IMR-90 (cell line): Measurements from ENCODE around the gene PCDHA1. TPM values are rescaled to one million over a fixed set of nuclear protein-coding genes. Genes with fewer than 3 reads are reported as not detected.

ENCODE experiments used
- ATAC-seq: fragments of 200-7000 bp; cut with Tn5 transposase; 2 replicates; pipeline ENCODE4 v1.9.1; 2020; ENCODE audit warnings: low read depth, mild to moderate bottlenecking, moderate library complexity
- BruUV-seq: library from RNA; stranded (reverse); fragments of 400-500 nt; replicated peaks from 2 replicates; lab custom pipeline; 2021; lab: Mats Ljungman, UMichigan
- CTCF ChIA-PET: fragments of 300-600 bp; formaldehyde crosslinking; extraction: SDS; loops from one replicate; lab custom pipeline; 2021; ENCODE audit warnings: antibody characterized with exemption; lab: Yijun Ruan, JAX
- POLR2A ChIA-PET: fragments of 300-600 bp; sonication (Branson Sonifier 250); formaldehyde crosslinking; loops from one replicate; lab custom pipeline; 2022; ENCODE audit warnings: antibody characterized with exemption; ENCODE audit not compliant: unreplicated experiment; lab: Charles Lee
- DNase-seq: peaks from one replicate; pipeline ENCODE4 v3.0.0; 2013
- H2AFZ ChIP-seq: replicated peaks from 2 replicates; pipeline ENCODE3; 2013; ENCODE audit warnings: low read length, mild to moderate bottlenecking; ENCODE audit not compliant: poor library complexity
- H2AK5ac ChIP-seq: 2 replicates; pipeline ENCODE4 v1.6.1; 2013; ENCODE audit warnings: low read depth, low read length, inconsistent platforms
- H2AK9ac ChIP-seq: replicated peaks from 2 replicates; pipeline ENCODE3; 2013; ENCODE audit warnings: mild to moderate bottlenecking, low read depth, low read length, moderate library complexity; ENCODE audit not compliant: poor library complexity
- H2BK120ac ChIP-seq: 2 replicates; pipeline ENCODE4 v1.6.1; 2013; ENCODE audit warnings: low read depth, low read length, inconsistent platforms
- H2BK15ac ChIP-seq: 3 replicates; pipeline ENCODE4 v1.6.1; 2013; ENCODE audit warnings: low read depth, low read length, inconsistent platforms
- H2BK20ac ChIP-seq: 2 replicates; pipeline ENCODE4 v1.6.1; 2013; ENCODE audit warnings: low read depth, mild to moderate bottlenecking, inconsistent platforms, low read length, moderate library complexity
- H2BK5ac ChIP-seq: 2 replicates; pipeline ENCODE4 v1.6.1; 2013; ENCODE audit warnings: mild to moderate bottlenecking, low read depth, low read length, inconsistent platforms; ENCODE audit not compliant: poor library complexity, severe bottlenecking
- H3K14ac ChIP-seq: replicated peaks from 2 replicates; pipeline ENCODE4 v1.6.1; 2013; ENCODE audit warnings: low read depth, low read length, inconsistent platforms
- H3K18ac ChIP-seq: 2 replicates; pipeline ENCODE4 v1.6.1; 2013; ENCODE audit warnings: low read depth, low read length, control low read depth
- H3K23ac ChIP-seq: 2 replicates; pipeline ENCODE4 v1.6.1; 2013; ENCODE audit warnings: low read depth, low read length, inconsistent platforms
- H3K27ac ChIP-seq: 2 replicates; pipeline ENCODE4 v1.5.1; 2013; ENCODE audit warnings: mild to moderate bottlenecking, control low read depth, low read length; ENCODE audit not compliant: insufficient read depth
- H3K27me3 ChIP-seq: 2 replicates; pipeline ENCODE4 v1.6.1; 2013; ENCODE audit warnings: low read length; ENCODE audit not compliant: control insufficient read depth, insufficient read depth
- H3K36me3 ChIP-seq: 2 replicates; pipeline ENCODE4 v1.6.1; 2013; ENCODE audit warnings: low read length, mixed read lengths; ENCODE audit not compliant: control insufficient read depth, insufficient read depth
- H3K4ac ChIP-seq: 2 replicates; pipeline ENCODE4 v1.6.1; 2013; ENCODE audit warnings: low read depth, low read length, inconsistent platforms
- H3K4me1 ChIP-seq: 2 replicates; pipeline ENCODE4 v1.6.1; 2013; ENCODE audit warnings: low read length, mixed read lengths; ENCODE audit not compliant: control insufficient read depth, insufficient read depth
- H3K4me2 ChIP-seq: 2 replicates; pipeline ENCODE4 v1.6.1; 2013; ENCODE audit warnings: low read depth, mild to moderate bottlenecking, control low read depth, low read length, moderate library complexity
- H3K4me3 ChIP-seq: 2 replicates; pipeline ENCODE4 v1.5.1; 2013; ENCODE audit warnings: low read depth, mild to moderate bottlenecking, control low read depth, low read length, moderate library complexity; ENCODE audit not compliant: insufficient read depth
- H3K56ac ChIP-seq: 2 replicates; pipeline ENCODE4 v1.6.1; 2013; ENCODE audit warnings: low read length, inconsistent platforms; ENCODE audit not compliant: insufficient read depth; ENCODE audit errors: extremely low read depth
- H3K79me1 ChIP-seq, 2 experiments: 2 replicates each; pipeline ENCODE4 v1.6.1; 2013; ENCODE audit warnings: low read length in 2 of 2, inconsistent platforms in 1 of 2, low read depth in 1 of 2
- H3K9ac ChIP-seq: 2 replicates; pipeline ENCODE4 v1.6.1; 2013; ENCODE audit warnings: low read depth, low read length, control low read depth
- H3K9me1 ChIP-seq: 2 replicates; pipeline ENCODE4 v1.6.1; 2013; ENCODE audit warnings: low read length, inconsistent platforms; ENCODE audit not compliant: insufficient read depth
- H3K9me3 ChIP-seq: 2 replicates; pipeline ENCODE4 v1.6.1; 2013; ENCODE audit warnings: low read length; ENCODE audit not compliant: control insufficient read depth, insufficient read depth
- H4K20me1 ChIP-seq: 2 replicates; pipeline ENCODE4 v1.6.1; 2013; ENCODE audit warnings: low read length, inconsistent platforms; ENCODE audit not compliant: insufficient read depth
- H4K5ac ChIP-seq: 2 replicates; pipeline ENCODE4 v1.6.1; 2013; ENCODE audit warnings: mild to moderate bottlenecking, low read depth, low read length, control low read depth
- H4K8ac ChIP-seq, 2 experiments: 2 replicates each; pipeline ENCODE4 v1.6.1; 2013; ENCODE audit warnings: low read depth in 2 of 2, low read length in 2 of 2, control low read depth in 1 of 2, inconsistent platforms in 1 of 2
- H4K91ac ChIP-seq: 2 replicates; pipeline ENCODE4 v1.6.1; 2013; ENCODE audit warnings: low read depth, low read length, inconsistent platforms; ENCODE audit not compliant: insufficient read depth
- BHLHE40 ChIP-seq: fragments of 150-350 bp; IDR thresholded peaks from 2 replicates; pipeline ENCODE4 v1.6.1; 2016; ENCODE audit warnings: mild to moderate bottlenecking, low read depth, low read length
- CHD1 ChIP-seq: IDR thresholded peaks from 2 replicates; pipeline ENCODE4 v1.6.1; 2012; ENCODE audit warnings: low read depth, low read length, improper control_type of control experiment
- FOS ChIP-seq: fragments of 150-350 bp; IDR thresholded peaks from 2 replicates; pipeline ENCODE4 v1.6.1; 2016; ENCODE audit warnings: low read depth, low read length
- MAFK ChIP-seq: IDR thresholded peaks from 2 replicates; pipeline ENCODE4 v1.6.1; 2012; ENCODE audit warnings: low read depth, low read length, improper control_type of control experiment
- NFE2L2 ChIP-seq: fragments of 150-350 bp; IDR thresholded peaks from 2 replicates; pipeline ENCODE4 v1.6.1; 2016; ENCODE audit warnings: low read depth, mild to moderate bottlenecking, low read length
- POLR2A ChIP-seq: IDR thresholded peaks from 2 replicates; pipeline ENCODE4 v1.6.1; 2012; ENCODE audit warnings: mild to moderate bottlenecking, low read depth, low read length
- RCOR1 ChIP-seq: IDR thresholded peaks from 2 replicates; pipeline ENCODE4 v1.6.1; 2012; ENCODE audit warnings: mild to moderate bottlenecking, low read length, improper control_type of control experiment; ENCODE audit not compliant: insufficient replicate concordance
- RFX5 ChIP-seq: IDR thresholded peaks from 2 replicates; pipeline ENCODE4 v1.8.0; 2012; ENCODE audit warnings: low read depth, mild to moderate bottlenecking, low read length, moderate library complexity
- SMC3 ChIP-seq: fragments of 150-350 bp; IDR thresholded peaks from 2 replicates; pipeline ENCODE4 v1.6.1; 2016; ENCODE audit warnings: low read depth, mild to moderate bottlenecking, antibody characterized with exemption, low read length, moderate library complexity
- WGBS, 2 experiments: methylation state at CpG; one replicate each; pipeline versions ENCODE4 v1.1.5 to v1.1.7; 2013; ENCODE audit warnings: missing lambda C conversion rate in 2 of 2; ENCODE audit not compliant: insufficient read length in 1 of 2; ENCODE audit errors: extremely low coverage in 2 of 2; 5-methylcytosine and 5-hydroxymethylcytosine counted together
- dilution Hi-C: fragments of 300-500 bp; cut with HindIII; formaldehyde crosslinking; loops from one replicate; pipeline ENCODE4 v1.14.3; 2018; ENCODE audit warnings: low sequenced_read_pairs; ENCODE audit not compliant: unreplicated experiment
- in situ Hi-C: fragments of 300-500 bp; cut with MboI; formaldehyde crosslinking; loops from 3 replicates; pipeline ENCODE4 v1.14.3; 2019; ENCODE audit warnings: low sequenced_read_pairs, inconsistent platforms, mixed read lengths
- intact Hi-C: fragments of 100-400 bp; cut with micrococcal nuclease; formaldehyde crosslinking; loops from 2 replicates; pipeline ENCODE4 v1.10.0; 2022
- polyA plus RNA-seq, 3 experiments: library from polyadenylated mRNA; depleted of rRNA; stranded (reverse); fragments of >200 nt; gene quantifications; 2 replicates each; pipeline ENCODE4 v1.2.3, GENCODE V29; 2012; ENCODE audit warnings: low replicate concordance in 1 of 3
- total RNA-seq: library from RNA; depleted of rRNA; stranded (reverse); fragments of >200 nt; gene quantifications from 2 replicates; pipeline ENCODE4 v1.2.3, GENCODE V29; 2012
- TF ChIP-seq, protein P1 (sequence below): fragments of 150-350 bp; IDR thresholded peaks from 2 replicates; pipeline ENCODE4 v1.6.1; 2016; ENCODE audit warnings: low read depth, mild to moderate bottlenecking, low read length, moderate library complexity, borderline replicate concordance
- TF ChIP-seq, protein P2 (sequence below): fragments of 150-350 bp; IDR thresholded peaks from 2 replicates; pipeline ENCODE4 v1.6.1; 2017; ENCODE audit warnings: mild to moderate bottlenecking, antibody characterized with exemption, low read length, low read depth
- TF ChIP-seq, protein P3 (sequence below): conservative IDR thresholded peaks from 2 replicates; pipeline ENCODE4 v1.5.1; 2012; ENCODE audit warnings: mild to moderate bottlenecking, low read depth, low read length, improper control_type of control experiment

Gene PCDHA1
- total and polyA plus RNA-seq, 2 of the 4 experiments (the other 2 are of a cell fraction) = under 0.01 to 0.05 TPM

DNA sequence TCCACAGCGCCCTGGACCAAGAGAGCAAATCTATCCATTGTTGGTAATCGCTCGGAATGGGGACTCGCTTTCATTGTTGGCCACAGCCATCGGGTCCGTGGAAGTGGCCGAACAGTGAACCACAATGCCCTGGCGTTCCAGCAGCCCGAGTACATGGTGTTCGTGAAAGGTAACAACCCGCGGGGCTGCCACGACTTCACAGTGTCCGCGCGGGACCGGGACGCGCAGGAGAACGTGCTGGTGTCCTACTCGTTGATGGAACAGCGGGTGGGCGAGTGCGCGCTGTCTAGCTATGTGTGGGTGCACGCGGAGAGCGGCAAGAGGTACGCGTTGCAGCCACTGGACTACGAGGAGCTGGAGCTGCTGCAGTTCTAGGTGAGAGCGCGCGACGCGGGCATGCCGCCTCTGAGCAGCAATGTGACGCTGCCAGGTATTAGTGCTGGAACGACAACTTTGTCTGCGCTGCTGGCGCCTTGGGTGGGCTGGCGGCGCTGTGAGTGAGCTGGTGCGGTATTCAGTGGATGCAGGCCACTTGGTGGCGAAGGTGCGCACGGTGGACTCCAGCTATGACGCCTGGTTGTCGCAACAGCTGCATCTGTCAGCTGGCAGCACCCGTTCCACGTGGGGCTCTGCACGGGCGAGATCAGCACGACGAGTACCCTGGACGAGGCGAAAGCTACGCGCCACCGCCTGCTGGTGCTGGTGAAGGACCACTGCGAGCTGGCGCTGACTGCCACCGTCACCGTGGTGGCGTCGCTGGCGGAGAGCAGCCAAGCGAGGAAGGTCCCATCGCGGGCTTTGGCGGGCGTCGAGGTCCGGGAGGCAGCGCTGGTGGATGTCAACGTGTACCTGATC, 76.7 kb downstream of the PCDHA1 start:
- dilution Hi-C loops (no loop called here), in situ Hi-C loops (no loop called here), intact Hi-C loops (no loop called here)
- no peak overlapping the region for H4K5ac ChIP-seq
- H2BK120ac ChIP-seq = no peak overlapping the region
- H3K9ac ChIP-seq = no peak overlapping the region
- no peak overlapping the region for H3K14ac ChIP-seq
- H2AK9ac ChIP-seq = no peak overlapping the region
- 45% methylated on average over 49 of the region's 76 CpGs; no CpG with 5 or more reads in 1 of the 2 experiments for WGBS, 2 experiments
- no peaks in the 10 kb centered on the region for H3K27me3 ChIP-seq
- no peak overlapping the region for H2BK20ac ChIP-seq
- H2BK15ac ChIP-seq = no peak overlapping the region
- no peak overlapping the region for H3K4me3 ChIP-seq
- H2AFZ ChIP-seq = no peak overlapping the region
- H3K9me3 ChIP-seq = peaks cover 26% of the 10 kb centered on the region
- H4K8ac ChIP-seq = no peak overlapping the region
- no peak overlapping the region for H2AK5ac ChIP-seq
- H3K36me3 ChIP-seq = no peaks in the 10 kb centered on the region
- H3K4me1 ChIP-seq = no peaks in the 10 kb centered on the region
- ATAC-seq (no peak), DNase-seq (no peak)
- no peak overlapping the region for H3K27ac ChIP-seq
- TF ChIP-seq FOS (no peak), SMC3 (no peak), RFX5 (no peak), NFE2L2 (no peak), CHD1 (no peak), POLR2A (no peak), BHLHE40 (no peak), RCOR1 (no peak), MAFK (no peak)
- TF ChIP-seq, protein P1, sequence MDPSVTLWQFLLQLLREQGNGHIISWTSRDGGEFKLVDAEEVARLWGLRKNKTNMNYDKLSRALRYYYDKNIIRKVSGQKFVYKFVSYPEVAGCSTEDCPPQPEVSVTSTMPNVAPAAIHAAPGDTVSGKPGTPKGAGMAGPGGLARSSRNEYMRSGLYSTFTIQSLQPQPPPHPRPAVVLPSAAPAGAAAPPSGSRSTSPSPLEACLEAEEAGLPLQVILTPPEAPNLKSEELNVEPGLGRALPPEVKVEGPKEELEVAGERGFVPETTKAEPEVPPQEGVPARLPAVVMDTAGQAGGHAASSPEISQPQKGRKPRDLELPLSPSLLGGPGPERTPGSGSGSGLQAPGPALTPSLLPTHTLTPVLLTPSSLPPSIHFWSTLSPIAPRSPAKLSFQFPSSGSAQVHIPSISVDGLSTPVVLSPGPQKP = no peak
- TF ChIP-seq, protein P2, sequence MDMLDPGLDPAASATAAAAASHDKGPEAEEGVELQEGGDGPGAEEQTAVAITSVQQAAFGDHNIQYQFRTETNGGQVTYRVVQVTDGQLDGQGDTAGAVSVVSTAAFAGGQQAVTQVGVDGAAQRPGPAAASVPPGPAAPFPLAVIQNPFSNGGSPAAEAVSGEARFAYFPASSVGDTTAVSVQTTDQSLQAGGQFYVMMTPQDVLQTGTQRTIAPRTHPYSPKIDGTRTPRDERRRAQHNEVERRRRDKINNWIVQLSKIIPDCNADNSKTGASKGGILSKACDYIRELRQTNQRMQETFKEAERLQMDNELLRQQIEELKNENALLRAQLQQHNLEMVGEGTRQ = no peak
- TF ChIP-seq, protein P3, sequence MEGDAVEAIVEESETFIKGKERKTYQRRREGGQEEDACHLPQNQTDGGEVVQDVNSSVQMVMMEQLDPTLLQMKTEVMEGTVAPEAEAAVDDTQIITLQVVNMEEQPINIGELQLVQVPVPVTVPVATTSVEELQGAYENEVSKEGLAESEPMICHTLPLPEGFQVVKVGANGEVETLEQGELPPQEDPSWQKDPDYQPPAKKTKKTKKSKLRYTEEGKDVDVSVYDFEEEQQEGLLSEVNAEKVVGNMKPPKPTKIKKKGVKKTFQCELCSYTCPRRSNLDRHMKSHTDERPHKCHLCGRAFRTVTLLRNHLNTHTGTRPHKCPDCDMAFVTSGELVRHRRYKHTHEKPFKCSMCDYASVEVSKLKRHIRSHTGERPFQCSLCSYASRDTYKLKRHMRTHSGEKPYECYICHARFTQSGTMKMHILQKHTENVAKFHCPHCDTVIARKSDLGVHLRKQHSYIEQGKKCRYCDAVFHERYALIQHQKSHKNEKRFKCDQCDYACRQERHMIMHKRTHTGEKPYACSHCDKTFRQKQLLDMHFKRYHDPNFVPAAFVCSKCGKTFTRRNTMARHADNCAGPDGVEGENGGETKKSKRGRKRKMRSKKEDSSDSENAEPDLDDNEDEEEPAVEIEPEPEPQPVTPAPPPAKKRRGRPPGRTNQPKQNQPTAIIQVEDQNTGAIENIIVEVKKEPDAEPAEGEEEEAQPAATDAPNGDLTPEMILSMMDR = no peak
- no peak overlapping the region for H3K4ac ChIP-seq
- H4K91ac ChIP-seq = no peak overlapping the region
- H3K9me1 ChIP-seq = no peaks in the 10 kb centered on the region
- CTCF ChIA-PET = no interaction called here
- no peak overlapping the region for H3K4me2 ChIP-seq
- no TSS peak for BruUV-seq
- POLR2A ChIA-PET = no interaction called here
- no peak overlapping the region for H3K18ac ChIP-seq
- no peak overlapping the region for H2BK5ac ChIP-seq
- no peak overlapping the region for H3K23ac ChIP-seq
- no peak overlapping the region for H3K56ac ChIP-seq
- no peaks in the 10 kb centered on the region for H3K79me1 ChIP-seq
- H4K20me1 ChIP-seq = no peaks in the 10 kb centered on the region
